Measurements from ENCODE around the gene FAM227B.

DNA sequence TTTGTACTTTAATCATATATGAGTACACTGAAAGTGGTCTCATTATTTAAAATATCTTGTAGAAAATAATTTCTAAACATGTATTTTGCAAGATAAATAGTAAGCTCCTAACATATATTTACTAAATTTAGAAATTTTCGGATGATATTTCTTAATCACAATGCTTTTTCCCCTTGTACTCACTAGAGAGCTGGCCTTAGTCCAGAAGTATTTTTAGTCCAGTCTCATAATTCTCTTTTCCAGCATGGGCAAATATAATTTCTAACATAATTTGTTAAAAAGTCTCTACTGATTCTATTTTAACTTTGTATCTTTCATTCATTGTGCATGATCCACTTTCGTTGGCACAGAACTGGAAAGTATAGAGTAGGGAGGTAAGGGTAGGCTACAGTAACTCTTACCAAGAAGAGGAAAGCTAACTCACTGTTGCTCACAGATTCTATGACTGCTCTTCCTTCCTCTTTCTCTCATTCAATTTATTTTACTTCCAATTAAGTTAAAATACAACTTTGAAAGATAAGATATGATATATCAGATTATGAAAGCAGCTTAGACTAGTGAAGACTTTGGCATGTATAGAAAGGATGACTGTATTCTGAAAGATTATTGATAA is 158.3 kb downstream of the FAM227B start:
- TF ChIP-seq, protein P1, sequence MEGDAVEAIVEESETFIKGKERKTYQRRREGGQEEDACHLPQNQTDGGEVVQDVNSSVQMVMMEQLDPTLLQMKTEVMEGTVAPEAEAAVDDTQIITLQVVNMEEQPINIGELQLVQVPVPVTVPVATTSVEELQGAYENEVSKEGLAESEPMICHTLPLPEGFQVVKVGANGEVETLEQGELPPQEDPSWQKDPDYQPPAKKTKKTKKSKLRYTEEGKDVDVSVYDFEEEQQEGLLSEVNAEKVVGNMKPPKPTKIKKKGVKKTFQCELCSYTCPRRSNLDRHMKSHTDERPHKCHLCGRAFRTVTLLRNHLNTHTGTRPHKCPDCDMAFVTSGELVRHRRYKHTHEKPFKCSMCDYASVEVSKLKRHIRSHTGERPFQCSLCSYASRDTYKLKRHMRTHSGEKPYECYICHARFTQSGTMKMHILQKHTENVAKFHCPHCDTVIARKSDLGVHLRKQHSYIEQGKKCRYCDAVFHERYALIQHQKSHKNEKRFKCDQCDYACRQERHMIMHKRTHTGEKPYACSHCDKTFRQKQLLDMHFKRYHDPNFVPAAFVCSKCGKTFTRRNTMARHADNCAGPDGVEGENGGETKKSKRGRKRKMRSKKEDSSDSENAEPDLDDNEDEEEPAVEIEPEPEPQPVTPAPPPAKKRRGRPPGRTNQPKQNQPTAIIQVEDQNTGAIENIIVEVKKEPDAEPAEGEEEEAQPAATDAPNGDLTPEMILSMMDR (IDR thresholded peaks at IDR 0.05; ENCODE audit: low read length), result no peak
- no peak for TF ChIP-seq EZH2 (IDR thresholded peaks at IDR 0.05; ENCODE audit: borderline replicate concordance, low read length)

Data from OCI-LY1 (cell line).